Measurements from ENCODE around the gene CLK2.

- TF ChIP-seq CTCF (optimal IDR thresholded peaks at IDR 0.05 in 1 of 3, IDR thresholded peaks at IDR 0.05 in 1 of 3, conservative IDR thresholded peaks at IDR 0.05 in 1 of 3; ENCODE audit: extremely low read depth in 1 of 3, insufficient read depth in 2 of 3, low read length in 3 of 3), result no peak
- TF ChIP-seq EZH2 (IDR thresholded peaks at IDR 0.05; ENCODE audit: low read length), result no peak
These were observed 28.2 kb downstream of the CLK2 start for GRCh38 chr1:155245163-155245524.
